ENCODE data around the gene ERBIN. TPM values are rescaled to one million over a fixed set of nuclear protein-coding genes. Genes with fewer than 3 reads are reported as not detected.

Gene ERBIN
- 39.5 and 44.5 TPM in 2 replicates for total RNA-seq

GRCh38 chr5:65926276-65926783 lies at the start of gene ERBIN:
Gene ERBIN, plus strand, starts transcription at chr5:65926575. Its CDS starts 66,144 bp downstream, at chr5:65992719.

Other genes starting within 250 kb of the ERBIN start
- 11.0 and 11.2 TPM in 2 replicates for gene SGTB, start 204.5 kb upstream of the ERBIN start, total RNA-seq
- 10.1 and 21.2 TPM in 2 replicates for gene NLN, start 204.4 kb upstream of the ERBIN start, total RNA-seq
- 16.1 and 24.1 TPM in 2 replicates for gene SREK1, start 217.7 kb downstream of the ERBIN start, total RNA-seq

Measured in cardiac ventricle fibroblast (primary cell).